ENCODE measurements around the gene BOD1.

Gene BOD1

GRCh38 chr5:173583346-173583745 is 33.1 kb downstream of the BOD1 start:
- no peak overlapping the region for H3K27ac ChIP-seq
- TF ChIP-seq ZFX (IDR thresholded peaks at IDR 0.05), result no peak
- TF ChIP-seq, protein P1, sequence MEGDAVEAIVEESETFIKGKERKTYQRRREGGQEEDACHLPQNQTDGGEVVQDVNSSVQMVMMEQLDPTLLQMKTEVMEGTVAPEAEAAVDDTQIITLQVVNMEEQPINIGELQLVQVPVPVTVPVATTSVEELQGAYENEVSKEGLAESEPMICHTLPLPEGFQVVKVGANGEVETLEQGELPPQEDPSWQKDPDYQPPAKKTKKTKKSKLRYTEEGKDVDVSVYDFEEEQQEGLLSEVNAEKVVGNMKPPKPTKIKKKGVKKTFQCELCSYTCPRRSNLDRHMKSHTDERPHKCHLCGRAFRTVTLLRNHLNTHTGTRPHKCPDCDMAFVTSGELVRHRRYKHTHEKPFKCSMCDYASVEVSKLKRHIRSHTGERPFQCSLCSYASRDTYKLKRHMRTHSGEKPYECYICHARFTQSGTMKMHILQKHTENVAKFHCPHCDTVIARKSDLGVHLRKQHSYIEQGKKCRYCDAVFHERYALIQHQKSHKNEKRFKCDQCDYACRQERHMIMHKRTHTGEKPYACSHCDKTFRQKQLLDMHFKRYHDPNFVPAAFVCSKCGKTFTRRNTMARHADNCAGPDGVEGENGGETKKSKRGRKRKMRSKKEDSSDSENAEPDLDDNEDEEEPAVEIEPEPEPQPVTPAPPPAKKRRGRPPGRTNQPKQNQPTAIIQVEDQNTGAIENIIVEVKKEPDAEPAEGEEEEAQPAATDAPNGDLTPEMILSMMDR (conservative IDR thresholded peaks at IDR 0.05), result no peak

DNA sequence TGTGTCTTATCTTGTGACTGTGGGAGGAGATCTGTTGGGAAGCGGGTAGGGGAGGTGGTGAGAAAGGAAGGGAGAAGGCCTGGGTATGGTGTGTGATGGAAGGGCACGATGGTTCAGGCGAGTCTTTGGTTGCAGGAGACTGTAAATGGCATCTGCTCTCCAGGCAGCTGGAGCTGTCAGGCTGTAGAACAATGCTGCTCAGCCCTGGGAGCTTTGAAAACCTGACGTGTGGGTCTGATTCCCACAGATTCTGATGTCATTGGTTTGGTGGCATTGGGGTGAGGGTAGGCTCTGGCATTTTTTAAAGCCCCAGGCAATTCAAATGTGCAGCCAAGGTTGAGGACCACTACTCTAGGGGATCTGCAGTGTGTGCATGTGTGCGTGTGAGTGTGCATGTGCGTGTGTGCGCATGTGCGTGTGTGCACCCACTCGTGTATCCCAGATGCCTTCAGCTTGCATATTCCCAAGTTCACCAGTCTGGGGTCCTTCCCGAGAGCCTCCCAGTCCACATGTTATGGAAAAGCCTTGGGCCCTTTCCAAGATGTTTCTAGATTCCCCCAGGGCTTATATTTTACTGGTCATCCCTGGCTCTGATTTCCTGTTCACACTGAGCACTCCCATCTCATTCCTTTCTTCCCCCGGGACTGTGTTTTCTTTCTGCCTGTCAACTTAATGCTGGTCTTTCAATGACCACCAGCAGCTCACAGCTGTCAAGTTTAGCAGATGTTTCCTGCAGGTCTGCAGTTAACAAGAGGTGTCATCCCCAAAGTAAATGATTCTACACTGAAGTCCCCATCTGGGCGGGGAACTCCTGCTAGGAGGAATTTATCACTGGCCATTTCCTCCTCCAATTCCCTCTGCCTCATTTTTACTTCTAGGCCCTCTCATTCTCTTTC is 34.0 kb downstream of the BOD1 start:
- no peak for TF ChIP-seq ZFX (IDR thresholded peaks at IDR 0.05)
- TF ChIP-seq, protein P1 (conservative IDR thresholded peaks at IDR 0.05), result no peak
- H3K27ac ChIP-seq, result no peak overlapping the region

DNA sequence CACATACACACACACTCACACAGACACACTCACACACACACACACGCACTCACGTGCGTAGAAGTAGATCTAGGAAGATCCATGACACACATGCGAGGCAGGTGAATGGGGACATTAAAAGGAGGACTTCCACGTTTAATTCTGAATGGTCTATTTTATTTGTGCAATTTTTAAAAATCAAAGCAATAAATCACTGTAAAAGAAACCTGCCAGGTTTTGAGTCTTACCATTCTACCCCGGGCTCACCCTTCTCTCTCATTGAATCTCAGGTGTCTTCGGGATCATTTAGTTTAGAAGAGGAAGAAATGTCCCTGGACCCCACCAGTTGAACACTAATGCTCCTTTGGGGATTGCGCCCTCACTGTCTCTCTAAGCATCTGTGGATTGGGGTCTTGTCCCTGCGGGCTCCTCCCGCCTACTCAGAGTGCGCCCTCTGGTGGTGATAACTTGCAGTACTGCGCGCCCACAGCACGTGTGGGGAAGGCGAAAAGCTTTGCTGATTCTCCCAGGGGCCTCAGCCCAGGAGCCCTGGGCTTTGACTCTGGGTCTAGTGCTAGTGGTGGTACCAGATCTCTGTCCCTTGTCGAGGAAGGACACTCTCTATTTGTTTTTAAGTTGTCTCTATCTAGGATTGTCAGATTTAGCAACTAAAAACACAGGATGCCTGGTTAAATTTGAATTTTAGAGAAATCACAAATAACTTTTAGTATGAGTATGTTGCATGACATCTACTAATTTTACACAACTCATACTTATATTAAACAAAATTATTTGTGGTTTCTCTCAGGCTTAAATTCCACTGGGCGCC is 34.8 kb downstream of the BOD1 start:
- H3K27ac ChIP-seq, result no peak overlapping the region
- no peak for TF ChIP-seq ZFX (IDR thresholded peaks at IDR 0.05)
- TF ChIP-seq, protein P1 (conservative IDR thresholded peaks at IDR 0.05), result peak; percentile 98

DNA sequence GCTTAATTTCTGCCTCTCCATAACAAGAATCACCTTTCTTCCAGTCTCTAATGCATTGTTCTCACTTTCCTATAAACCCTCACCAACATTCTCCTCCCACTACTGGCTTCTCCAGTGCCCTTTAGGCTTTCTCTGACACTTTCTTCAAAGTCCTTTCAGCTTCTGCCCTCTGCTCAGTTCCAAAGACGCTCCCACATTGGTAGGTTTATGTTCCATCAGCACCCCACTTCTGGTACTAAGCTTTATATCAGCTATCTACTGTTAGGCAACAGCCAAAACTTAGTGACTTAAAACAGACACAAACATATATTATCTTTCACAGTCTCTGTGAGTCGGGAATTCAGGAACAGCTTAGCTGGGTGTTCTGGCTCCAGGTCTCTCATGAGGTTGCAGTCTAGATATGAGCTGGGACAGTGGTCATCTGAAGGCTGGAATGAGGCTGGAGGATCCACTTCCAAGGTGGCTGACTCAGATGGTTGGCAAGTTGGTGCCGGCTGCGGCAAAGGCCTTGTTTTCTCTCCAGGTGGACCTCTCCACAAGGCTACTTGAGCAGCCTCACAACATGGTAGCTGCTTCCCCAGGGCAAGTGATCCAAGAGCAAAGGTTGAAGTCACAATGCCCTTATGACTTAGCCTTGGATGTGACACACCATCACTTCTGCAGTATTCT is 37.4 kb downstream of the BOD1 start:
- no peak overlapping the region for H3K27ac ChIP-seq
- TF ChIP-seq, protein P1 (conservative IDR thresholded peaks at IDR 0.05), result no peak
- no peak for TF ChIP-seq ZFX (IDR thresholded peaks at IDR 0.05)

GRCh38 chr5:173577817-173578216 is 38.6 kb downstream of the BOD1 start:
- TF ChIP-seq, protein P1 (conservative IDR thresholded peaks at IDR 0.05), result no peak
- no peak for TF ChIP-seq ZFX (IDR thresholded peaks at IDR 0.05)
- no peak overlapping the region for H3K27ac ChIP-seq

DNA sequence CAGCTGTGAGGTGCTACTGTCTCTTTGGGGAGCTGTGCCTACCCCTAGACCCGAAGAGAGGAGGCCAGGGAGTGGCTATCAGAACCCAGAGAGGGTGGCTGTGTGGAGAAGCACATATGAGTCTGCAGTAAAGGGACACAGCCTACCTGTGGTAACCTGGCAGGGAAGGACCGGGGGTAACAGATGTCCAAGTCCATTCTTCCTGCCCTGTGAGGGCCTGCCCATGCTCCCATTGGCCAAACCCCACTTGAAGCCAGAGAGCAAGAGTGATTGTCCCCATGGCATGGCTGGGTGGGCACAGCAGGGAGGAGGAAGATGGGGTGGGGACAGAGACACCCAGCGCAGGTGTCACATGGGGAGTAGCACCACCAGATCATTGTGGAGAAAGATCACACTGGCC is 39.3 kb downstream of the BOD1 start:
- TF ChIP-seq ZFX (IDR thresholded peaks at IDR 0.05), result no peak
- TF ChIP-seq, protein P1 (conservative IDR thresholded peaks at IDR 0.05), result no peak
- no peak overlapping the region for H3K27ac ChIP-seq

Measured in C4-2B (cell line).